Spleen (tissue), 11 donors: ENCODE results near the gene FOXK1. TPM values are rescaled to one million over a fixed set of nuclear protein-coding genes. Genes with fewer than 3 reads are reported as not detected.

Experiments used
- DNase-seq: peaks from one replicate; pipeline ENCODE4 v3.0.0-alpha.2; 2020
- H3K27ac ChIP-seq, 8 donors: fragments of 200-600 bp; sonication (generic) in 7 of 8; 1 replicate in 4 of 8; 2 replicates in 4 of 8; pipeline versions ENCODE4 v1.5.0 to v1.8.0; 2016 to 2021; ENCODE audit warnings: inconsistent platforms in 4 of 8, mild to moderate bottlenecking in 4 of 8, moderate library complexity in 1 of 8
- H3K27me3 ChIP-seq, 7 donors: fragments of 200-600 bp; sonication (generic) in 6 of 7; replicated peaks in 1 of 7; 1 replicate in 4 of 7; 2 replicates in 3 of 7; pipeline versions ENCODE4 v1.5.0 to v1.8.0; 2016 to 2021; ENCODE audit warnings: inconsistent platforms in 3 of 7, mild to moderate bottlenecking in 1 of 7
- H3K36me3 ChIP-seq, 6 donors: fragments of 200-600 bp; sonication (generic) in 5 of 6; 1 replicate in 4 of 6; 2 replicates in 2 of 6; pipeline versions ENCODE4 v1.5.0 to v1.8.0; 2016 to 2021; ENCODE audit warnings: inconsistent platforms in 2 of 6
- H3K4me1 ChIP-seq, 6 donors: fragments of 200-600 bp; sonication (generic) in 5 of 6; 1 replicate in 3 of 6; 2 replicates in 3 of 6; pipeline versions ENCODE4 v1.5.0 to v1.8.0; 2016 to 2021; ENCODE audit warnings: inconsistent platforms in 3 of 6
- H3K4me3 ChIP-seq, 8 donors: fragments of 200-600 bp; sonication (generic) in 7 of 8; 1 replicate in 4 of 8; 2 replicates in 4 of 8; pipeline versions ENCODE4 v1.5.0 to v1.8.0; 2016 to 2021; ENCODE audit warnings: inconsistent platforms in 4 of 8, mild to moderate bottlenecking in 4 of 8, moderate library complexity in 2 of 8
- H3K9me3 ChIP-seq, 8 donors: fragments of 200-600 bp; sonication (generic) in 7 of 8; 1 replicate in 4 of 8; 2 replicates in 4 of 8; pipeline versions ENCODE4 v1.5.0 to v1.8.0; 2016 to 2021; ENCODE audit warnings: inconsistent platforms in 4 of 8
- POLR2A ChIP-seq, 3 donors: fragments of 450-650 bp; IDR thresholded peaks; one replicate each; pipeline ENCODE4 v1.5.1; 2017; ENCODE audit warnings: antibody characterized with exemption in 3 of 3, mild to moderate bottlenecking in 1 of 3
- POLR2AphosphoS5 ChIP-seq, 3 donors: sonication (generic); formaldehyde crosslinking; IDR thresholded peaks; one replicate each; pipeline ENCODE4 v1.5.1; 2017; ENCODE audit warnings: antibody characterized with exemption in 3 of 3
- WGBS, 5 donors: extraction: QIAGEN DNeasy Blood & Tissue Kit in 3 of 5; methylation state at CpG; one replicate each; pipeline versions ENCODE4 v1.1.5 to v1.1.7; 2013 to 2018; 5-methylcytosine and 5-hydroxymethylcytosine counted together
- intact Hi-C: fragments of 100-400 bp; cut with DNase I; formaldehyde crosslinking; loops from one replicate; pipeline ENCODE4 v1.15.0; 2023; ENCODE audit warnings: low total_unique reads
- polyA plus RNA-seq, 3 donors: library from polyadenylated mRNA; stranded (reverse); fragments of 200-250 nt; gene quantifications; one replicate each; pipeline ENCODE4 v1.2.1, GENCODE V29; 2013
- total RNA-seq, 7 donors: library from RNA; depleted of rRNA in 3 of 7; stranded (reverse); fragments of >200 nt in 3 of 7; fragmentation: NEBNext Ultra II Directional in 4 of 7; extraction: Animal tissue kit (Norgen Biotek cat#: 25700) in 4 of 7; gene quantifications; one replicate each; pipeline versions ENCODE4 v1.1.0 to v1.2.1, GENCODE V29; 2016 to 2021
- TF ChIP-seq, protein P1 (sequence below), 11 experiments: fragments of 200-600 bp in 7 of 11; fragments of 450-650 bp in 4 of 11; sonication (generic) in 4 of 11; IDR thresholded peaks in 8 of 11; conservative IDR thresholded peaks in 3 of 11; 1 replicate in 7 of 11; 2 replicates in 4 of 11; pipeline versions ENCODE4 v1.4.0 to v1.8.0; 2016 to 2021; ENCODE audit warnings: antibody characterized with exemption in 11 of 11, inconsistent platforms in 4 of 11, mild to moderate bottlenecking in 1 of 11
- donor health status: healthy with polysubstance abuse.
- donor health status: DM: no; HTN: no; CAD: no; lungs with moderate emphysema.
- donor health status: DM: no; HTN: no; CAD: no.
- donor health status: Bipolar disorder and iron deficiency.
- donor health status: healthy.
- donor health status: DM: no; HTN: no; CAD: no.
- donor health status: DM: yes; HTN: yes; CAD: no.

The FOXK1 gene
- total and polyA plus RNA-seq, 10 donors, result 2.6 to 46.0 (median 34.8) TPM

DNA sequence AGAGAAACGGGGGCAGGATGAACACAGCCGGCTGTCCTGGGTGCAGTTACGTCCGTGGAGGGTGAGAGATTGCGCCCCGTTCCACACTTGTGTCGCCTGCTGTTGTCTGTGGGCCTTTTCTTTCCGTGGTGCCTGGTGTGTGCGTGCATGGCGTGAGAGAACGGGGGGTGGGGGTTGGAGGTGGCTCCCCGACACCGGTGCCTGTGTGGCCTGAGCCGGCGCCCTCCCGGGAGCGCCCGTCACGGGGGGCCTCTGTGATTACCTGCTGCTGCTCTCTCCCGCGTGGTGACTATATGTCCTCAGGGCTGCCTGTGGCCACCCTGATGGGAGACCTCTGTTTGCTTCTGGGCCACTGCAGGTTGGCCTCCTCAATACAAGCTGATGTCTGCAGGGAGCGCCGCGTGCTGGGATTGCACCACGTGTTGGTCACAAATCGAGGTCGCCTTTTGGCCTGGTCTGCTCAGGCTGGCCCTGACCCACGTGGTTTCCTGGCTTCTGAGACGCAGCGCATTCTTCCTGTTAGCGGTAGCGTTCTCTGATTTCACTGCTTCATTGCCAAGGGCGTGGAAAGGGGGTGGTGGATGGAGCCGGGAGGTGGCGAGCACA is 82.4 kb downstream of the FOXK1 start:
- Histone ChIP-seq H3K36me3 (peaks cover 10 to 96% (median 58%) of the 10 kb centered on the region in 6 donors), H3K9me3 (no peaks in the 10 kb centered on the region), H3K4me1 (peaks cover 0 to 2% (median 0%) of the 10 kb centered on the region in 6 donors), H3K4me3 (no peak overlapping the region), H3K27me3 (no peaks in the 10 kb centered on the region), H3K27ac (no peak overlapping the region)
- 80 to 89% (median 83%) methylated on average over 28 to 35 of the region's 35 CpGs for WGBS, 5 donors
- TF ChIP-seq, protein P1, sequence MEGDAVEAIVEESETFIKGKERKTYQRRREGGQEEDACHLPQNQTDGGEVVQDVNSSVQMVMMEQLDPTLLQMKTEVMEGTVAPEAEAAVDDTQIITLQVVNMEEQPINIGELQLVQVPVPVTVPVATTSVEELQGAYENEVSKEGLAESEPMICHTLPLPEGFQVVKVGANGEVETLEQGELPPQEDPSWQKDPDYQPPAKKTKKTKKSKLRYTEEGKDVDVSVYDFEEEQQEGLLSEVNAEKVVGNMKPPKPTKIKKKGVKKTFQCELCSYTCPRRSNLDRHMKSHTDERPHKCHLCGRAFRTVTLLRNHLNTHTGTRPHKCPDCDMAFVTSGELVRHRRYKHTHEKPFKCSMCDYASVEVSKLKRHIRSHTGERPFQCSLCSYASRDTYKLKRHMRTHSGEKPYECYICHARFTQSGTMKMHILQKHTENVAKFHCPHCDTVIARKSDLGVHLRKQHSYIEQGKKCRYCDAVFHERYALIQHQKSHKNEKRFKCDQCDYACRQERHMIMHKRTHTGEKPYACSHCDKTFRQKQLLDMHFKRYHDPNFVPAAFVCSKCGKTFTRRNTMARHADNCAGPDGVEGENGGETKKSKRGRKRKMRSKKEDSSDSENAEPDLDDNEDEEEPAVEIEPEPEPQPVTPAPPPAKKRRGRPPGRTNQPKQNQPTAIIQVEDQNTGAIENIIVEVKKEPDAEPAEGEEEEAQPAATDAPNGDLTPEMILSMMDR (IDR thresholded peaks at IDR 0.05 in 8 of 11, conservative IDR thresholded peaks at IDR 0.05 in 3 of 11), result no peak
- TF ChIP-seq POLR2AphosphoS5 (IDR thresholded peaks at IDR 0.05) (peak in 1 of 3 donors; percentile 10), POLR2A (IDR thresholded peaks at IDR 0.05) (no peak)
- intact Hi-C loops, result no loop called here
- DNase-seq, result peak; percentile 71

DNA sequence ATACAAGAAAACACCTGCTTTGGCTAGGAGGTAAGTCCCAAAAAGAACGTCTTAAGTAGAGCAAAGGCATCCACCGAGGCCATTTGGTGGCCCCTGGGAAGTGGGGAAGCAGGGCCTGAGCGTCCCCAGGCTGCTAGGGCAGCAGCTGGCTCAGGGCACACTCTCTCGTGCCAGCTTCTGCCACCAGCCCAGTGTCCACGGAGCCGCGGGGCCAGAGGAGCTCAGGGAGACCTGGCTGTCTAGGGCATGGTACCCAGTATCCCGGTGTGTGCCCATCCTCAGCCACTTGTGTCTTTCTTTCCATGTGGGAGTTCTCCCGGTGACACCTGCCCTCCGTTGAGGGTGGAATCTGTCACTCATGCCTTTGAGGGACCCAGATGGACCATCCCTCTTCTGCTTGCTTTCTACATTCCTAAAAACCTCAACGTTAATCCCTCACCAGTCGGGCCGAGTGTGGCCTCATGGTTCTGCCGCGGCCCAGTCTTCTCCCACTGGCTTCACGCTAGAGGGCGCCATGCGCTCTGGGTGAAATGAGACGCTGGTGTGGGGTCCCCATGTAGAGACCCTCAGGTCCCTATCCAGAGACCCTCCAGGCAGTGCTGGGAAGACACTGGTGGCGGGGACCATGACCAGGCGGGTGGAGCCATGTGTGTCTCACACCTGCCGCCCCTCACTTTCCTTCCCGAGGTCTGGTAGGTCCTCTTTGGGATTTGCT is 83.8 kb downstream of the FOXK1 start:
- TF ChIP-seq POLR2A (IDR thresholded peaks at IDR 0.05), result no peak
- TF ChIP-seq, protein P1 (IDR thresholded peaks at IDR 0.05 in 8 of 11, conservative IDR thresholded peaks at IDR 0.05 in 3 of 11), result no peak
- peak in 1 of 3 donors; percentile 15 for TF ChIP-seq POLR2AphosphoS5 (IDR thresholded peaks at IDR 0.05)
- intact Hi-C loops, result no loop called here

DNA sequence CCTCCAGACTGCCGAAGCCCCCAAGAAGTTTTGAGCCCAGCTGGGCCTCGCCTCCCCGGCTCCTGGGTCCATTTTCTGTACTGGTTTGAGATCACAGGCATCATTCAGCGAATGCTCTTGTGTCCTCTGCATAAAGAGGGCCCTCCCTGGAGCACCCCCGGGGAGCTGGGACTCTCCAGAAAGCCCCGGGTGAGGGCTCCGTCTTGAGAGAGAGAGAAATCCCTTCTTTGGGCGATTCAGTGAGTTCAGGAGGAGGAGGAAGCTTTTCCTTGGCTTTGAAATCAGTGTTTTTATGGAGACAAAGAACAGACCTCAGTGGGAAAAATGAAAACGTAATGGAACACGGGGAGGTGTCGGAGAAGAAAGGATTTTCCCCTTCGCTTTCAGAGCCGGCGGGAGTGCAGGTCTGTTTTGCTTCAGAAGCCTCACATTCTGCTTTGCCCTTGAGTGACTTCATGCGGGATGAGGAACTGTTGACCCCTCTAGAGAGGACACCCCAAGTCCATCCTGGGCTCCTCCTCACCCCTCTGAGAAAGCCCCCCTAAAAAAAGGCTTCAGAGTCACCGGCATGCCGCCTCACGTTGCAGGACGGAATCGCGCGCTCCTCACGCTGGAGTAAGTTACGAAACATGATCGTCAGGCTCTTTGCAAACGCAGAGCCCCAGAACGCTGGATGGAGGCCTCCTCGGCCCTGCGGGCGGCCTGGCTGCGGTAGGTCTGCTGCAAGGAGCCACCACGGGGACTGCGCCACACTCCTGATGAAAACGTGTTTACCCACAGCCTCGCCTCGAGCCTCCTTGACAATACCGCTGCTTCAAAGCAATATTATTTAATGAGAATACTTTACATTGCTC is 84.8 kb downstream of the FOXK1 start:
- 84 to 94% (median 88%) methylated on average over 33 to 37 of the region's 37 CpGs for WGBS, 5 donors
- Histone ChIP-seq H3K27ac (no peak overlapping the region), H3K4me1 (peaks cover 0 to 10% (median 0%) of the 10 kb centered on the region in 6 donors), H3K36me3 (peaks cover 6 to 83% (median 35%) of the 10 kb centered on the region in 6 donors), H3K9me3 (no peaks in the 10 kb centered on the region), H3K4me3 (no peak overlapping the region), H3K27me3 (no peaks in the 10 kb centered on the region)
- intact Hi-C loops, result no loop called here
- no peak for DNase-seq
- TF ChIP-seq POLR2A (IDR thresholded peaks at IDR 0.05) (no peak), POLR2AphosphoS5 (IDR thresholded peaks at IDR 0.05) (peak in 1 of 3 donors; percentile 61)
- TF ChIP-seq, protein P1 (IDR thresholded peaks at IDR 0.05 in 8 of 11, conservative IDR thresholded peaks at IDR 0.05 in 3 of 11), result no peak

More for the DNA sequence above, 83.8 kb downstream of the FOXK1 start:
- no peak for DNase-seq
- Histone ChIP-seq H3K27ac (no peak overlapping the region), H3K4me3 (no peak overlapping the region), H3K9me3 (no peaks in the 10 kb centered on the region), H3K27me3 (no peaks in the 10 kb centered on the region), H3K36me3 (peaks cover 8 to 83% (median 44%) of the 10 kb centered on the region in 6 donors), H3K4me1 (peaks cover 0 to 10% (median 0%) of the 10 kb centered on the region in 6 donors)
- WGBS, 5 donors, result 89 to 94% (median 91%) methylated on average over 23 of the region's 23 CpGs
